ENCODE results near the gene SLC9A1.
"Not testable (repeated sequence)": the region's sequence is repeated elsewhere in the genome, so short reads cannot be mapped to it uniquely, and the experiment has no call there.

DNA sequence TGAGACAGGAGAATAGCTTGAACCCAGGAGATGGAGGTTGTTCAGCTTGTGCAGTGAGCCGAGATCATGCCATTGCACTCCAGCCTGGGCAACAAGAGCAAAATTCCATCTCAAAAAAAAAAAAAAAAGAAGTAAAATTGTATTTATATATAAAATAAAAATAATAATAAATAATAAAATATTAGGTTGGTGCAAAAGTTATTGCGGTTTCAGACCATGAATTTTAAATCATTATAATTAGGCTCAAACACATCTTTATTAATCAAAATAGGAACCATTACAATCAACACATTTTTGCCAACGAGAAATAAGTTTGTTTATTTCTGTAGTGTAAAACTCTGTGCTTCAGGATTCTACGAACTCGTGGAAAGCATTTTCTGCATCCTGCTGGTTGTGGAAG, 18.1 kb upstream of the SLC9A1 start:
- TF ChIP-seq, protein P1, sequence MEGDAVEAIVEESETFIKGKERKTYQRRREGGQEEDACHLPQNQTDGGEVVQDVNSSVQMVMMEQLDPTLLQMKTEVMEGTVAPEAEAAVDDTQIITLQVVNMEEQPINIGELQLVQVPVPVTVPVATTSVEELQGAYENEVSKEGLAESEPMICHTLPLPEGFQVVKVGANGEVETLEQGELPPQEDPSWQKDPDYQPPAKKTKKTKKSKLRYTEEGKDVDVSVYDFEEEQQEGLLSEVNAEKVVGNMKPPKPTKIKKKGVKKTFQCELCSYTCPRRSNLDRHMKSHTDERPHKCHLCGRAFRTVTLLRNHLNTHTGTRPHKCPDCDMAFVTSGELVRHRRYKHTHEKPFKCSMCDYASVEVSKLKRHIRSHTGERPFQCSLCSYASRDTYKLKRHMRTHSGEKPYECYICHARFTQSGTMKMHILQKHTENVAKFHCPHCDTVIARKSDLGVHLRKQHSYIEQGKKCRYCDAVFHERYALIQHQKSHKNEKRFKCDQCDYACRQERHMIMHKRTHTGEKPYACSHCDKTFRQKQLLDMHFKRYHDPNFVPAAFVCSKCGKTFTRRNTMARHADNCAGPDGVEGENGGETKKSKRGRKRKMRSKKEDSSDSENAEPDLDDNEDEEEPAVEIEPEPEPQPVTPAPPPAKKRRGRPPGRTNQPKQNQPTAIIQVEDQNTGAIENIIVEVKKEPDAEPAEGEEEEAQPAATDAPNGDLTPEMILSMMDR (IDR thresholded peaks at IDR 0.05), result not testable (repeated sequence)
- TF ChIP-seq ZFX (IDR thresholded peaks at IDR 0.05; ENCODE audit: borderline replicate concordance), result not testable (repeated sequence)
